ENCODE data around the gene RPS21. TPM values are rescaled to one million over a fixed set of nuclear protein-coding genes. Genes with fewer than 3 reads are reported as not detected.

The RPS21 gene
- total and polyA plus RNA-seq, 9 of the 15 experiments (the other 6 are each of a cell fraction or from before 2014, with no cell fraction given): 1,380 to 5,647 (median 3,091) TPM

- ChIA-PET POLR2A (interaction anchor here (0.6 to 3.0 kb wide), 3 partner anchors 8 to 222 kb away, joined by 3 to 12 read pairs (median 3); partner anchors contain the start of gene RPS21), CTCF (ENCODE audit: low intra/inter-chr PET ratio) (no interaction called here)
- no peaks in the 10 kb centered on the region for H4K20me1 ChIP-seq (replicated peaks; ENCODE audit: control insufficient read depth, insufficient read depth, low read length)
- in situ Hi-C loops (cut with MboI): no loop called here
- DNase-seq (ENCODE audit: extremely low read depth in 1 of 4, low spot score in 3 of 4) (no peak), ATAC-seq (no peak), FAIRE-seq (no peak)
- no peak overlapping the region for H3K27ac ChIP-seq (ENCODE audit: extremely low read depth, low read depth, low read length)
- peaks cover 17% of the 10 kb centered on the region for H3K36me3 ChIP-seq (ENCODE audit: control insufficient read depth, insufficient read depth, low read length)
- H3K9ac ChIP-seq (ENCODE audit: insufficient read depth in 1 of 2, low read depth in 2 of 2, low read length in 2 of 2): peak overlapping the region in 1 of 2 experiments; percentile 48; a peak in 1 of 4 replicates
- WGBS (ENCODE audit: insufficient coverage, low coverage, missing lambda C conversion rate): 85% methylated on average over 35 of the region's 44 CpGs
- H3K9me3 ChIP-seq (replicated peaks; ENCODE audit: control insufficient read depth, insufficient read depth, low read depth, low read length): no peaks in the 10 kb centered on the region
- BruUV-seq (replicated peaks): no TSS peak
- H3K4me2 ChIP-seq (ENCODE audit: insufficient read depth, low read length): no peak overlapping the region
- peaks cover 3% of the 10 kb centered on the region; the same call in 2 of the 3 replicates for H3K79me2 ChIP-seq (ENCODE audit: control insufficient read depth, insufficient read depth, low read length)
- TF ChIP-seq FIP1L1 (IDR thresholded peaks at IDR 0.05; ENCODE audit: low read depth, low read length, poor library complexity, severe bottlenecking) (peak; percentile 1), CHD1 (IDR thresholded peaks at IDR 0.05; ENCODE audit: low read length) (no peak)
- H3K27me3 ChIP-seq (ENCODE audit: control insufficient read depth in 2 of 2, insufficient read depth in 2 of 2, low read length in 2 of 2): no peaks in the 10 kb centered on the region
- intact Hi-C loops (cut with micrococcal nuclease): no loop called here
- no peak overlapping the region for H3K4me3 ChIP-seq
- no peak overlapping the region for H2AFZ ChIP-seq (ENCODE audit: low read depth, low read length)
- peaks cover 5% of the 10 kb centered on the region for H3K9me1 ChIP-seq (ENCODE audit: control insufficient read depth, insufficient read depth, low read length)
- H3K4me1 ChIP-seq (replicated peaks in 1 of 2; ENCODE audit: control insufficient read depth in 2 of 2, insufficient read depth in 2 of 2, low read length in 2 of 2): peaks cover 0 to 58% of the 10 kb centered on the region in 2 experiments; a peak in 2 of 5 replicates
Measured at GRCh38 chr20:62394248-62395245, 7.6 kb downstream of the RPS21 start.
